B cell (primary cell): ENCODE measurements around the gene HAGH. TPM values are rescaled to one million over a fixed set of nuclear protein-coding genes. Genes with fewer than 3 reads are reported as not detected.

ENCODE experiments used
- ATAC-seq: fragments of 200-7000 bp; cut with Tn5 transposase; one replicate; pipeline ENCODE4 v1.10.0; 2021; ENCODE audit warnings: low read depth, mild to moderate bottlenecking, moderate number of reproducible peaks, moderate library complexity
- CTCF ChIA-PET: fragments of 350-600 bp; sonication (Branson Sonifier 250); formaldehyde crosslinking; loops from one replicate; lab custom pipeline; 2021; ENCODE audit warnings: antibody characterized with exemption, inconsistent platforms; lab: Charles Lee
- POLR2A ChIA-PET: fragments of 350-600 bp; sonication (Branson Sonifier 250); formaldehyde crosslinking; loops from one replicate; lab custom pipeline; 2021; ENCODE audit warnings: antibody characterized with exemption; lab: Charles Lee
- DNase-seq: peaks from one replicate; pipeline ENCODE4 v3.0.0; 2013
- H2AFZ ChIP-seq: 2 replicates; pipeline ENCODE4 v1.6.1; 2012; ENCODE audit warnings: mild to moderate bottlenecking, low read depth, low read length; ENCODE audit not compliant: insufficient read depth, poor library complexity, severe bottlenecking
- H3K27ac ChIP-seq, 2 donors: 1 replicate in 1 of 2; 2 replicates in 1 of 2; pipeline ENCODE4 v1.5.1; 2012 to 2013; ENCODE audit warnings: low read length in 2 of 2, mild to moderate bottlenecking in 2 of 2, moderate library complexity in 1 of 2
- H3K27me3 ChIP-seq, 4 experiments: fragments of 200-600 bp in 1 of 4; sonication (generic) in 1 of 4; replicated peaks in 1 of 4; 1 replicate in 2 of 4; 2 replicates in 2 of 4; pipeline versions ENCODE4 v1.6.1 to v1.7.0; 2013 to 2016; ENCODE audit warnings: low read length in 3 of 4, mild to moderate bottlenecking in 2 of 4, mixed read lengths in 1 of 4, moderate library complexity in 1 of 4; ENCODE audit not compliant: insufficient read depth in 4 of 4, control insufficient read depth in 3 of 4; ENCODE audit errors: control extremely low read depth in 1 of 4
- H3K36me3 ChIP-seq, 2 experiments: replicated peaks in 1 of 2; 1 replicate in 1 of 2; 2 replicates in 1 of 2; pipeline versions ENCODE4 v1.6.1 to v1.7.1; 2013; ENCODE audit warnings: low read length in 1 of 2; ENCODE audit not compliant: insufficient read depth in 2 of 2, control insufficient read depth in 1 of 2; ENCODE audit errors: control extremely low read depth in 1 of 2, extremely low read depth in 1 of 2
- H3K4me1 ChIP-seq, 2 donors: fragments of 200-600 bp in 1 of 2; sonication (generic) in 1 of 2; 1 replicate in 1 of 2; 2 replicates in 1 of 2; pipeline versions ENCODE4 v1.5.1 to v1.6.1; 2013 to 2017; ENCODE audit warnings: low read length in 2 of 2; ENCODE audit not compliant: control insufficient read depth in 2 of 2, insufficient read depth in 2 of 2
- H3K4me2 ChIP-seq: replicated peaks from 2 replicates; pipeline ENCODE3; 2012; ENCODE audit warnings: mild to moderate bottlenecking, low read depth, low read length; ENCODE audit not compliant: poor library complexity, severe bottlenecking
- H3K4me3 ChIP-seq, 5 experiments: fragments of 200-600 bp in 1 of 5; sonication (generic) in 1 of 5; 1 replicate in 3 of 5; 2 replicates in 2 of 5; pipeline versions ENCODE4 v1.5.1 to v1.7.0; 2011 to 2016; ENCODE audit warnings: low read length in 4 of 5, mild to moderate bottlenecking in 4 of 5, low read depth in 2 of 5, control low read depth in 1 of 5, moderate library complexity in 1 of 5; ENCODE audit not compliant: insufficient read depth in 1 of 5; ENCODE audit errors: control extremely low read depth in 1 of 5, extremely low read depth in 1 of 5
- H3K79me2 ChIP-seq: fragments of 200-600 bp; sonication (generic); one replicate; pipeline ENCODE4 v1.6.0; 2016; ENCODE audit warnings: low read length; ENCODE audit not compliant: control insufficient read depth, insufficient read depth
- H3K9ac ChIP-seq: fragments of 200-600 bp; sonication (generic); 2 replicates; pipeline ENCODE4 v1.6.1; 2017; ENCODE audit warnings: mild to moderate bottlenecking, low read length, moderate library complexity
- H3K9me3 ChIP-seq, 3 donors: one replicate each; pipeline versions ENCODE4 v1.6.1 to v1.7.1; 2013; ENCODE audit warnings: low read length in 2 of 3; ENCODE audit not compliant: control insufficient read depth in 2 of 3, insufficient read depth in 1 of 3; ENCODE audit errors: control extremely low read depth in 1 of 3
- H4K20me1 ChIP-seq: 2 replicates; pipeline ENCODE4 v1.6.0; 2012; ENCODE audit warnings: mild to moderate bottlenecking, low read length; ENCODE audit not compliant: insufficient read depth, control insufficient read depth, poor library complexity, severe bottlenecking
- H3K27ac Mint-ChIP-seq: one replicate; pipeline ENCODE4 v1.8.0; 2021; ENCODE audit warnings: mixed read lengths
- H3K27me3 Mint-ChIP-seq: one replicate; pipeline ENCODE4 v1.8.0; 2021; ENCODE audit warnings: mixed read lengths
- H3K4me1 Mint-ChIP-seq: one replicate; pipeline ENCODE4 v1.8.0; 2021; ENCODE audit warnings: mixed read lengths
- H3K4me3 Mint-ChIP-seq: one replicate; pipeline ENCODE4 v1.8.0; 2021; ENCODE audit warnings: mixed read lengths
- H3K9me3 Mint-ChIP-seq: one replicate; pipeline ENCODE4 v1.8.0; 2022; ENCODE audit warnings: mixed read lengths; ENCODE audit not compliant: insufficient read depth
- EZH2 ChIP-seq: IDR thresholded peaks from 2 replicates; pipeline ENCODE4 v1.6.1; 2012; ENCODE audit warnings: borderline replicate concordance, low read depth, mild to moderate bottlenecking, moderate library complexity, low read length; ENCODE audit not compliant: insufficient read depth, poor library complexity, severe bottlenecking
- whole genome bisulfite sequencing: methylation state at CpG from one replicate; pipeline ENCODE4 v1.1.5; 2013; ENCODE audit warnings: missing lambda C conversion rate; ENCODE audit not compliant: insufficient coverage; 5-methylcytosine and 5-hydroxymethylcytosine counted together
- intact Hi-C: fragments of 100-400 bp; cut with micrococcal nuclease; formaldehyde crosslinking; loops from one replicate; pipeline ENCODE4 v1.10.0; 2022
- polyA plus RNA-seq: library from polyadenylated mRNA; depleted of rRNA; stranded (reverse); fragments of >200 nt; gene quantifications from 2 replicates; pipeline ENCODE4 v1.2.3, GENCODE V29; 2012
- total RNA-seq, 2 donors: library from RNA; stranded (reverse); fragments of 120-200 nt in 1 of 2; gene quantifications; 1 replicate in 1 of 2; 2 replicates in 1 of 2; pipeline versions ENCODE4 v1.2.3 to v1.2.4, GENCODE V29; 2013 to 2022
- TF ChIP-seq, protein P1 (sequence below): fragments of 200-600 bp; IDR thresholded peaks from one replicate; pipeline ENCODE4 v1.8.0; 2022; ENCODE audit warnings: antibody characterized with exemption, mild to moderate bottlenecking

Gene HAGH
- total and polyA plus RNA-seq, 2 donors (not counting 1 experiment from before 2014, with no cell fraction given) = 50.6 to 74.2 TPM

DNA sequence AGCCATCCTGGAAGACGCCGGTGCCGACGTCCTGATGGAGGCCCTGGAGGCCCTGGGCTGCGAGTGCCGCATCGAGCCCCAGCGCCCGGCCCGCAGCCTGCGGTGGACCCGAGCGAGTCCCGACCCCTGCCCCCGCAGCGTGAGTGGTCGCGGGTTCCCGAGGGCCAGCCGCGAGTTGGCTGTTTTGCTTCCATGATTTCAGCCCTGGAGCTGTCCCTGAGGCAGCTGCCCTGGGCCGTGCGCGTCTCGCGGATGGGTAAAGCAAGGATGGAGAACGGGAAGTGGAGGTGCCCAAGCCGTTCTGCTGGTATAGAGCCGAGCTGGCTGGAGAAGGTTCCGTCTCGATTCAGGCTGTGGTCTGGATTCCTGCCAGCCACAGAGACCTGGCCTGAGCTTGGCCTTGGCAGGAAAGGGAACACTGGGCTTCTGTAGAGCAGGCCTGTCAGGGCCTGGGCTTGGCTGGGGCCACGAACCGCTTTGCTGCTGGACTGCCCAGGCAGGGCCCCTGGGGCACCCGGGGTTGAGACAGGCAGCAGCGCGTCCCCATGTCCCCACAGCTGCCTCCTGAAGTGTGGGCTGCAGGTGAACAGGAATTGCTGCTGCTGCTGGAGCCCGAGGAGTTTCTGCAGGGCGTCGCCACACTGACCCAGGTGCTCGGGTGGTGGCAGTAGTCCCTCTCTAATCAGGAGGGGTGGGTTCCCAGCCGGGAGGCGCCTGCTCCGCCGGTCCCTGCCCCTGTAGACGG lies 52.8 kb downstream of the HAGH start:
- Mint-ChIP-seq H3K27me3 (no peaks in the 10 kb centered on the region), H3K27ac (peak overlapping the region; percentile 97), H3K4me3 (peak overlapping the region; percentile 95), H3K4me1 (peaks cover 27% of the 10 kb centered on the region), H3K9me3 (no peaks in the 10 kb centered on the region)
- ATAC-seq (no peak), DNase-seq (no peak)
- Histone ChIP-seq H3K4me1 (peaks cover 22 to 41% of the 10 kb centered on the region in 2 donors), H3K27me3 (no peaks in the 10 kb centered on the region), H3K79me2 (peaks cover 31% of the 10 kb centered on the region), H3K4me2 (peak overlapping the region; percentile 99), H4K20me1 (peaks cover 67% of the 10 kb centered on the region), H3K27ac (peak overlapping the region; percentile 22 to 90), H3K4me3 (peak overlapping the region; percentile 53 to 87 (median 82)), H3K9ac (peak overlapping the region; percentile 84), H3K9me3 (no peaks in the 10 kb centered on the region), H2AFZ (peak overlapping the region; percentile 81), H3K36me3 (peaks cover 0 to 23% of the 10 kb centered on the region in 2 experiments)
- no peak for TF ChIP-seq EZH2
- TF ChIP-seq, protein P1, sequence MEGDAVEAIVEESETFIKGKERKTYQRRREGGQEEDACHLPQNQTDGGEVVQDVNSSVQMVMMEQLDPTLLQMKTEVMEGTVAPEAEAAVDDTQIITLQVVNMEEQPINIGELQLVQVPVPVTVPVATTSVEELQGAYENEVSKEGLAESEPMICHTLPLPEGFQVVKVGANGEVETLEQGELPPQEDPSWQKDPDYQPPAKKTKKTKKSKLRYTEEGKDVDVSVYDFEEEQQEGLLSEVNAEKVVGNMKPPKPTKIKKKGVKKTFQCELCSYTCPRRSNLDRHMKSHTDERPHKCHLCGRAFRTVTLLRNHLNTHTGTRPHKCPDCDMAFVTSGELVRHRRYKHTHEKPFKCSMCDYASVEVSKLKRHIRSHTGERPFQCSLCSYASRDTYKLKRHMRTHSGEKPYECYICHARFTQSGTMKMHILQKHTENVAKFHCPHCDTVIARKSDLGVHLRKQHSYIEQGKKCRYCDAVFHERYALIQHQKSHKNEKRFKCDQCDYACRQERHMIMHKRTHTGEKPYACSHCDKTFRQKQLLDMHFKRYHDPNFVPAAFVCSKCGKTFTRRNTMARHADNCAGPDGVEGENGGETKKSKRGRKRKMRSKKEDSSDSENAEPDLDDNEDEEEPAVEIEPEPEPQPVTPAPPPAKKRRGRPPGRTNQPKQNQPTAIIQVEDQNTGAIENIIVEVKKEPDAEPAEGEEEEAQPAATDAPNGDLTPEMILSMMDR = no peak
- POLR2A ChIA-PET = interaction anchor here (1.0 to 4.4 kb wide), 3 partner anchors 9 to 69 kb away, joined by 3 to 27 read pairs (median 3); partner anchors contain the start of genes NUBP2 and SPSB3
- intact Hi-C loops = loop anchor here (1.0 to 5.0 kb wide), 5 partner anchors 8 to 362 kb away; partner anchors contain the start of genes FAHD1, HAGH, MAPK8IP3 and NUBP2
- WGBS = 10% methylated on average over 42 of the region's 45 CpGs
- CTCF ChIA-PET = interaction anchor here (0.8 to 1.5 kb wide), 3 partner anchors 9 to 367 kb away, joined by 3 to 9 read pairs (median 3); partner anchors contain the start of genes NUBP2, RPS2 and SPSB3
